Naive thymus-derived CD8-positive, alpha-beta T cell (primary cell): ENCODE data around the gene INSRR. TPM values are rescaled to one million over a fixed set of nuclear protein-coding genes. Genes with fewer than 3 reads are reported as not detected.
A peak's percentile ranks its signal among the peaks of the same experiment; 100 is the strongest.

Experiments
- ATAC-seq, 2 donors: fragments of 150-1000 bp; cut with Tn5 transposase in 1 of 2; sonication (Bioruptor Pico), chemical (Tn5 transposase) in 1 of 2; 1 replicate in 1 of 2; 2 replicates in 1 of 2; pipeline ENCODE4 v1.10.0; 2021; ENCODE audit warnings: mild to moderate bottlenecking in 2 of 2, moderate library complexity in 2 of 2
- POLR2A ChIA-PET: fragments of 350-600 bp; sonication (Branson Sonifier 250); formaldehyde crosslinking; loops from one replicate; lab custom pipeline; 2021; ENCODE audit warnings: antibody characterized with exemption; lab: Charles Lee
- DNase-seq, 10 donors: peaks; one replicate each; pipeline versions ENCODE4 v3.0.0 to v3.0.0-alpha.2; 2020 to 2022
- H3K27ac Mint-ChIP-seq, 10 donors: one replicate each; pipeline ENCODE4 v1.8.0; 2020 to 2022; ENCODE audit warnings: mild to moderate bottlenecking in 10 of 10, mixed read lengths in 10 of 10, moderate library complexity in 4 of 10, inconsistent platforms in 1 of 10
- H3K27me3 Mint-ChIP-seq, 5 donors: one replicate each; pipeline ENCODE4 v1.8.0; 2021 to 2022; ENCODE audit warnings: mixed read lengths in 5 of 5
- H3K36me3 Mint-ChIP-seq, 3 donors: one replicate each; pipeline ENCODE4 v1.8.0; 2020 to 2022; ENCODE audit warnings: mixed read lengths in 3 of 3, mild to moderate bottlenecking in 2 of 3, inconsistent platforms in 1 of 3
- H3K4me1 Mint-ChIP-seq, 4 donors: one replicate each; pipeline ENCODE4 v1.8.0; 2021 to 2022; ENCODE audit warnings: mixed read lengths in 4 of 4
- H3K4me3 Mint-ChIP-seq, 10 donors: one replicate each; pipeline ENCODE4 v1.8.0; 2020 to 2022; ENCODE audit warnings: mild to moderate bottlenecking in 10 of 10, mixed read lengths in 10 of 10, moderate library complexity in 6 of 10, inconsistent platforms in 1 of 10
- H3K9me3 Mint-ChIP-seq, 9 donors: one replicate each; pipeline ENCODE4 v1.8.0; 2020 to 2022; ENCODE audit warnings: mixed read lengths in 9 of 9, mild to moderate bottlenecking in 3 of 9, inconsistent platforms in 1 of 9, moderate library complexity in 1 of 9
- polyA plus RNA-seq, 3 donors: library from polyadenylated mRNA; unstranded; fragments of 300-500 nt; fragmentation: Illumina TruSeq; gene quantifications; one replicate each; pipeline ENCODE4 v1.2.3, GENCODE V29; 2021
- total RNA-seq, 8 experiments: library from RNA in 2 of 8; stranded (reverse) in 2 of 8; gene quantifications; one replicate each; pipeline ENCODE4 v1.2.3 and lab custom pipeline; 2021 to 2026

Gene INSRR
- total and polyA plus RNA-seq, 5 experiments from 2014 or later: not detected

DNA sequence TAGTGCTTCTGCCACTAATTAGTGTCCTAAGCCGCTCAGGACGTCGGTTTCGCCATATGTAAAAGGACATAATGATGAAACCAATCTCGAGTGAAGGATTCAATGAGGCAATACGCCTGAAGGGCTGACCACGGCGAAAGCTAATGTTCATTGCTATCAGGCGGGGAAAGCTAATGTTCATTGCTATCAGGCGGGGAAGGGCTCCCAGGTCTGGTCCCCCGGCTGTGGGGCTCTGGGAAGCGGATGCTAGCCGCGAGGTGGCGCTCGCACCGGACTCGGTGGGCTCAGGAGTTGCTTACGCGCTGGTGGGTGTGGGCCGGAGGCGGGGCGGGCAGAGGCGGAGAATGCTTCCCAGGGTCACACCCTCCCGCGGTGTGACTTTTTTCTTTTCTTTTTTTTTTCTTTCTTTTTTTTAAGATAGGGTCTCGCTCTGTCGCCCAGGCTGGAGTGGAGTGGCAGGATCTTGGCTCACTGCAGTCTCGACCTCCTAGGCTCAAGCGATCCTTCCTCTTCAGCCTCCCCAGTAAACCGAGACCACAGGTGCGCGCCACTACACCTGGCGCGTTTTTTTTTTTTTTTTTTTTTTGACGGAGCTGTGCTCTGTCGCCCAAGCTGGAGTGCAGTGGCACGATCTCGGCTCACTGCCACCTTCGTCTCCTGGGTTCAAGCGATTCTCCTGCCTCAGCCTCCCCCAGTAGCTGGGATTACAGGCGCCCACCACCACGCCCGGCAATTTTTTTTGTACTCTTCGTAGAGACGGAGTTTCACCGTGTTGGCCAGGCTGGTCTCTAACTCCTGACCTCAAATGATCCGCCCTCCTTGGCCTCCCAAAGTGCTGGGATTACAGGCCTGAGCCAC is 33.5 kb upstream of the INSRR start:
- peak; percentile 97 for ATAC-seq
- POLR2A ChIA-PET: interaction anchor here (0.6 to 0.7 kb wide), 2 partner anchors 136 to 151 kb away, joined by 4 to 5 read pairs; partner anchors contain the start of gene MRPL24
- H3K9me3 Mint-ChIP-seq: no peaks in the 10 kb centered on the region
- H3K27ac Mint-ChIP-seq: peak overlapping the region in 2 of 10 donors; percentile 9 to 37
- H3K36me3 Mint-ChIP-seq: no peaks in the 10 kb centered on the region
- DNase-seq: peak; percentile 70 to 90 (median 82)
- peaks cover 0 to 19% (median 11%) of the 10 kb centered on the region in 4 donors for H3K4me1 Mint-ChIP-seq
- peaks cover 23 to 67% (median 41%) of the 10 kb centered on the region in 5 donors for H3K27me3 Mint-ChIP-seq
- H3K4me3 Mint-ChIP-seq: peak overlapping the region; percentile 63 to 83 (median 72)

DNA sequence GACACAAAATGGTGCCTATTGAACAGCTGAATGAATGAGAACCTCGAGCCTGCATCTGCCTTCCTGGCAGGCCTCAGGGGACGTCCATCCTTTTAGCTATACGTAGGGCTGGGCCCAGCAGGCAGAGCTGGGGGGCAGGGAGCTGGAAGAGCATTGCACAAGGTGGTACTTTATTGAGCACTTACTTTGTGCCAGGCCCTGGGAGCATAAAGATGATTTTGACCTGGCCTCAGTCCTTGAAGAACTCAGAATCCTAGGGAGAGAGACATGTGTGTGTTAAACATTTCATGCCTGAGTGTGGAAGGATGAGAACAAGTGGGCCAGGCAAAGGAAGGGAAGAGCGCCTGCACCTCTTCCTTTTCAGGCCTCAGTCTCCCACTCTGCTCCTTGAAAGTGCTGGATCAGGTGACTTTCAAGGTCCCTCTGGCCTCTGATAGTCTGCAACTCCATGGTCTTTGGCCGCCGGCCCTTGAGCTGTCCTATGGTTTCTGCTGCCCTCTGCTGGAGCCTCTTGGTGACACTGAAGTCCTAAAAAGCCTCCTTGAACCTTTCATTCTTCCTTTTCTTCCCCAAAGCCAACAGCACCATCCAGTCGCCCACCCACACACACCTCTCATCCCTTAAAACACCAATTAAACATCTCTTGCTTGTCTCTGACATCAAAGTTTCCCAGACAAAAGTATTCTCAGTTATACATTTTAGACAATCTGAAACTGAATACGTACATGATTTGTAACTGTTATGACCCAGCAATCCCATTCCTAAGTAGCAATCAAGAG is 31.1 kb upstream of the INSRR start:
- ATAC-seq: no peak
- Mint-ChIP-seq H3K27me3 (peaks cover 22 to 64% (median 39%) of the 10 kb centered on the region in 5 donors), H3K9me3 (no peaks in the 10 kb centered on the region)

DNA sequence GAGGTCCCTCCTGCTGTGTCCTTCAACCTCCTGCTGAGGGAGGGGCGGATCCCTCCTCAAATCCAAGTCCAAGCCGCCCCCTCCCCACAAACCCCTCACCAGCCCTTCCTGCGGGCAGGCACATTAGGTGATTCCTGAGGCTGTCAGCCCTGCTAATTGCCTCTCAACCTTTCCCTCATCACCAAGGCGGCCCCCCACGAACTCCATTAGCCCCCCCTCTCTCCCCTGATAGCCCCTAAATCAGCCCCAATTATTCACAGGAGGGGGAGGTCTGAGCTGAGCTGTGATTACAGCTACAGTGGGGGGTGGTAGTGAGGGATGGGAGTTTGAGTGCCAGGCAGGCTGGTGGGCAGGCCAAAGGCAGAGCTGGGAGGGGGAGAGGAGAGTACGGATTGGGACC is 28.8 kb upstream of the INSRR start:
- POLR2A ChIA-PET: interaction anchor here (0.5 kb wide), 1 partner anchor 80 kb away, joined by 4 read pairs; no protein-coding TSS in a partner anchor
- Mint-ChIP-seq H3K4me1 (peaks cover 3 to 8% (median 6%) of the 10 kb centered on the region in 4 donors), H3K9me3 (no peaks in the 10 kb centered on the region), H3K4me3 (no peak overlapping the region), H3K36me3 (no peaks in the 10 kb centered on the region), H3K27me3 (peaks cover 22 to 80% (median 45%) of the 10 kb centered on the region in 5 donors), H3K27ac (no peak overlapping the region)
- DNase-seq (no peak), ATAC-seq (no peak)

More for the DNA sequence above, 31.1 kb upstream of the INSRR start:
- Mint-ChIP-seq H3K4me1 (peaks cover 0 to 19% (median 10%) of the 10 kb centered on the region in 4 donors), H3K36me3 (no peaks in the 10 kb centered on the region), H3K27ac (peak overlapping the region in 2 of 10 donors; percentile 10 to 79), H3K4me3 (no peak overlapping the region)
- peak in 7 of 10 donors; percentile 12 to 54 (median 37) for DNase-seq
- POLR2A ChIA-PET: no interaction called here

DNA sequence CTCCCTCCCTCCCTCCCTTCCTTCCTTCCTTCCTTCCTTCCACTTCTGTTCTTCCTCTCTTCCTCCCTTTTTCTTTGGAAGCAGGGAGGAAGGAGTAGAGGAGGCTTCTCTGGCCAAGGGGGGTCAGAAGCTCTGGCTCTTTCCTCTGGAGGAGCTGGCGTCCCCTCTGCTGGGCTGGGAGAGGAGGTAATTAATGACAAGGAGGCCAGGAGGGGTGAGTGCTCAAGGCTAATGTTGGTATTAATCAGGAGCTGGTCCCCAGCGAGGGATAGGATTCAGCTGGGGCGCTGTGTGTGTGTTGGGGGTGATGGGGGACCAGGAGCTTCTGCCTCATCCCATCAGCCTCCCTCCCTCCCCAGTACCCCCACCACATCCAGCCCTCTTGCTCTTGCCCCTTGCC is 28.4 kb upstream of the INSRR start:
- DNase-seq (no peak), ATAC-seq (no peak)
- Mint-ChIP-seq H3K27me3 (peaks cover 22 to 84% (median 45%) of the 10 kb centered on the region in 5 donors), H3K4me1 (peaks cover 3 to 6% (median 5%) of the 10 kb centered on the region in 4 donors), H3K36me3 (no peaks in the 10 kb centered on the region), H3K27ac (no peak overlapping the region), H3K9me3 (no peaks in the 10 kb centered on the region), H3K4me3 (no peak overlapping the region)
- POLR2A ChIA-PET: interaction anchor here (0.5 kb wide), 1 partner anchor 80 kb away, joined by 4 read pairs; no protein-coding TSS in a partner anchor

DNA sequence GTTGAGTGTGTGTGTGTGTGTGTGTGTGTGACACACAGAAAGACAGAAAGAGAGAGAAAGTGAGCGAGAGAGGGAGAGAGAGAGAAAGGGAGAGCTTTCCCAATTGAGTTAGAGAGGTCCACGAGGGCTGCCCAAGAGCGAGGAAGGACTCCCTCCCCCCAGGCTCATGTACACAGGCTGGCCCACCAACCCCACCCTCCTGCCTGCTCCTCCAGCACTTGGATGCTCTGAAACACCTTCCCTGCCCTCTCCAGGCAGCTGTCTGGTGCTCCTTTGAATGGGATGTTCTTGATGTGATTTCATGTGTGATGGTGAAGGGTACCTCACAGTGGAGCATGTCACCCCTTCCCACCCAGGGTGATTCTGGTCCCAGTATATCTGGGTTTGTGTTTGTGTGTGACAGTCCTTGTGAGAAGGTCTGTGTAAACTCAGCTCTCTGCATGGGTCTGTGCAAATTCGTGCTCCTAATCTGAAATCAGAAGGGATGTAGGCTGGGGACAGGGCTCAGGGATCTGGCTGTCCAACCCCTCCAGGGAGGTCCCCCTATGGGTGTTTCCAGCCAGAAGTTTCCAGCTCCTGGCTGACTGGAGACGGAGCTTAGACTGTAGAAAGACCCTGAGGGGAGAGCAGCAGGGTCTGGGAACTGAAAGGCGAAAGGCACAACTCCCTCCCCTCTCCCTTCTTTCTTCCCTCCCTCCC is 27.8 kb upstream of the INSRR start:
- Mint-ChIP-seq H3K4me3 (no peak overlapping the region), H3K9me3 (no peaks in the 10 kb centered on the region), H3K27ac (peak overlapping the region in 3 of 10 donors; percentile 27 to 63 (median 39)), H3K4me1 (peaks cover 0 to 6% (median 3%) of the 10 kb centered on the region in 4 donors), H3K27me3 (peaks cover 21 to 87% (median 49%) of the 10 kb centered on the region in 5 donors), H3K36me3 (no peaks in the 10 kb centered on the region)
- POLR2A ChIA-PET: no interaction called here
- ATAC-seq (no peak), DNase-seq (no peak)

DNA sequence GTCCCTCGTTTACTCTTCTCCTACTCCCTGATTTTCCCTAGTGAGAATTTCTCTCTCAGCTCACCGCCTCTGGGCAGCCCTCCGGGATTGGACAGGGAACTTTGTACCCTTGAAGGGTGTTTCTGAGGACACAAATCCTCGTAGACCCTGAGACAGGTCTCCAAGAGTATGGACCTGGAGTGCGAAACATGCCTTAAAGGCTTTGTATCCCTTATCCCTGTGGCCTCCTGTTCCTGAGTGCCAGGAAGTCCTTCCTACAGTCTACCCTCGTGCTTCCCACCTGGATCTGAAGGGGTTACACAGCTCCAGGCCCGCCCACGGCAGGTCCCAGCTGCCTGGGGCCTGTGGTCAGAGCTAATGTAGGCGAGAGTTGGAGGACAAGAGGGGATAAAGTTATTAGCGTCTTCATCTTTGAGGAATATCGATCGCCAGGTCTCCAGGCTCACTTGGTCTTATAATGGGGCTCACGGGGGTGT is 27.0 kb upstream of the INSRR start:
- H3K27me3 Mint-ChIP-seq: peaks cover 17 to 87% (median 46%) of the 10 kb centered on the region in 5 donors
- no peak for ATAC-seq
- peaks cover 0 to 6% (median 3%) of the 10 kb centered on the region in 4 donors for H3K4me1 Mint-ChIP-seq
- H3K36me3 Mint-ChIP-seq: no peaks in the 10 kb centered on the region
- H3K4me3 Mint-ChIP-seq: no peak overlapping the region
- no peak for DNase-seq
- H3K27ac Mint-ChIP-seq: peak overlapping the region in 2 of 10 donors; percentile 39 to 63
- POLR2A ChIA-PET: no interaction called here
- H3K9me3 Mint-ChIP-seq: no peaks in the 10 kb centered on the region

DNA sequence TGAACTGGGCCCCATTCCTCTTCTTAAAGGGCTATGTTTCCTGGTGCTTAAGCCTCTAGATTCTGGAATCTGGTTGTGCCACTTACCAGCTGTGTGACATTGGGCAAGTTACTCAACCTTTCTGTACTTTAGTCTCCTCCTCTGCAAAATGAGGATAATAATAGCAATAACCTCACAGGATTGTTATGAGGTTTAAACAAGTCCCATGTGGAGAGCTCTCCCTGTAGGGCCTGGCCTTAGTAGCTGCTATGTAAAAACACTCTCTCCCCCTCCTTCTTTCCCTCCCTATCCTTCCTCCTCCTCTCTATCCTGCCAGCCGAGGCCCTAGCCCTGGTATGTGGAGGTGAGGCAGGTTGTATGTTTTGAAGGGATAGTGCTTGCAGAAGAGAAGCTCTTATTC is 26.4 kb upstream of the INSRR start:
- Mint-ChIP-seq H3K4me1 (peaks cover 0 to 4% (median 3%) of the 10 kb centered on the region in 4 donors), H3K9me3 (no peaks in the 10 kb centered on the region), H3K27me3 (peaks cover 13 to 87% (median 44%) of the 10 kb centered on the region in 5 donors), H3K4me3 (no peak overlapping the region), H3K36me3 (no peaks in the 10 kb centered on the region), H3K27ac (peak overlapping the region in 1 of 10 donors; percentile 85)
- POLR2A ChIA-PET: no interaction called here
- DNase-seq (no peak), ATAC-seq (no peak)

DNA sequence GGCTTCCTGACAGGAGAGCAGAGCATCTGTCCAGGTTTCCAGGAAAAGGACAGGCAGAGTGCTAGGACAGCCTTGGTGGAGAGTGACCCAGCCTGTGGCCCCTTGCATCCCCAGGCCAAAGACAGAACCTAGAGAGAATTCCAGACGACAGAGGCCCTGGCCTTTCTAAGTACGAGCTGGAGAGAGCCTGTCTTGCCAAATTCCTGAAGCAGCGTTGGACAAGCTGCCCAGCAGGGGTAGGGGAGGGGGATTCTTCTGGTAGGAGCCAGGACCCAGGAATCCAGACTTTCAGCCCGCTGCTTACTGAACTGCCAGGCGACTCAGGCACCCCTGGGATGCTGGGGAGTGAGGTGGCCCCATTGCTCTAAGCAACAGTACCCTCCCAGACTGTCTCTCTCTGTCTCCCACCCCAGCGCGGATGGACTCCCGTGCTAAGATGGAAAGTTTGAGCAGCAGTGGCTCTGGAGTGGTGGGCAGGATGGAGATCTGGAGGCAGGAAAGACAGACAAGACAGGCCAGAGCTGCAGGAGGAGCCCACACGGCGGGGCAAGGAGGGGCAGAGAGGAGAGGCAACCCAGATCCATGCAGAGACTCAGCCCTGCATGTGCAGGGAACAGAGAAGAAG is 25.8 kb upstream of the INSRR start:
- peaks cover 12 to 83% (median 42%) of the 10 kb centered on the region in 5 donors for H3K27me3 Mint-ChIP-seq
- DNase-seq (no peak), ATAC-seq (no peak)
- H3K27ac Mint-ChIP-seq: no peak overlapping the region
- no peaks in the 10 kb centered on the region for H3K9me3 Mint-ChIP-seq
- POLR2A ChIA-PET: interaction anchor here (1.0 kb wide), 1 partner anchor 32 kb away, joined by 4 read pairs; no protein-coding TSS in a partner anchor
- H3K4me3 Mint-ChIP-seq: no peak overlapping the region
- no peaks in the 10 kb centered on the region for H3K36me3 Mint-ChIP-seq
- peaks cover 0 to 3% (median 0%) of the 10 kb centered on the region in 4 donors for H3K4me1 Mint-ChIP-seq

DNA sequence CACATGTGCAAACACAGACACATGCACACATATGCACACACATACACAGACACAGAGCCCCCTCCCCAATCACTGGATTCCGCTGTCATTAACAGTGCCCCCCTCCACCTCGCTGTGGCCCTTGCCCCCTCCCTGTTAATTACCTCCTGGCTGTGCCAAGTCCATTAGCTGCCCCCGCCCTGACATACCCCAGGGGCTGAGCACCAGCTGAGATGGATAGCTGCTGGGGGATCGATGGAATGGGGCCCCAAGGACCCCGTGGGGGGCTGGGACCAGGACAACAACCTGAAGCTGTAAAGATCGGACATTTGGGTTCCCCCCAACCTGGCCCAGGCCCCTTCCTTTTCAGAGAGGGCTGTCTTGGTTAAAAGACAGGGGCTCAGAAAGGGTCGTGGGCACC is 25.0 kb upstream of the INSRR start:
- no peaks in the 10 kb centered on the region for H3K36me3 Mint-ChIP-seq
- no peak for DNase-seq
- H3K4me1 Mint-ChIP-seq: peaks cover 0 to 3% (median 0%) of the 10 kb centered on the region in 4 donors
- H3K9me3 Mint-ChIP-seq: no peaks in the 10 kb centered on the region
- H3K27me3 Mint-ChIP-seq: peaks cover 8 to 75% (median 37%) of the 10 kb centered on the region in 5 donors
- no peak for ATAC-seq
- POLR2A ChIA-PET: interaction anchor here (0.5 to 1.0 kb wide), 2 partner anchors 31 to 257 kb away, joined by 4 to 5 read pairs; no protein-coding TSS in a partner anchor
- no peak overlapping the region for H3K4me3 Mint-ChIP-seq
- H3K27ac Mint-ChIP-seq: no peak overlapping the region

DNA sequence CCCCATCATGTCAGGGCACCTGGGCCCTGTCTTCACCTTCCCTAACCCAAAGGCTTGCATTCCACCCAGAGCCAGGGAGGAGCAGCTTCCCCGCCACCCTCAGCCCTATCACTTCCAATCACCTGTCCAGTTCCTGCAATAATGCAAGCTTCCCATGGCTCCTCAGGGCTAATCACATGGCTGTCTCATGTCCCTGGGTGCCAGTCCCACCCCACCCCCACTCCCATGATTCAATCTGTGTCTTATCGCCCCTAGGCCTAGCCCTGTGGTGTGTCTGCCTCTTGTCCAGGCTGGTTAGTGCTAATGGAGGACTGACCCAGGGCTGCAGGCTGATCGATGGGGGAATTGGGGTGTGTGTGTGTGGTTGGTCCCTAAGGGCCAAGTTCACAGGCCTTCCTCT is 23.6 kb upstream of the INSRR start:
- Mint-ChIP-seq H3K9me3 (no peaks in the 10 kb centered on the region), H3K4me3 (no peak overlapping the region), H3K27me3 (peaks cover 10 to 79% (median 36%) of the 10 kb centered on the region in 5 donors), H3K4me1 (peaks cover 0 to 3% (median 0%) of the 10 kb centered on the region in 4 donors), H3K36me3 (no peaks in the 10 kb centered on the region), H3K27ac (no peak overlapping the region)
- DNase-seq (no peak), ATAC-seq (no peak)
- POLR2A ChIA-PET: no interaction called here

DNA sequence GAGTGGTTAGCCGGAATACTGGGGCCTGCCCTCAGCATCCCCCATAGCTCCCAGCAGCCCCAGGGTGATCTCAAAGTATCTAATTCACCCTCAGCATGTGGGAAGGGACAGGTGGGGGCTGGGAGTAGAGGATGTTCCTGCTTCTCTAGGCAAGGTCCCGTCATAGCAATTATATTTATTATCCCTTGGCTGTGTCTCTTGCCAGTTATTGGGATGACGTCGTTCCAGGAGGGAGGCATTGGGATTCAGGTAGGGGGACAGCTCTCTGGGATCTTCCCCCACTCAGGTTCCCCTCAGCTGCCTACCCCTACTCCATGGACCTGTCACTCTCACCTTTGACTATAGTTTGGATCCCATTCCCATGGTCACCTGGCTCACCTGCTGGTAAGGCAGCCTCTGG is 22.7 kb upstream of the INSRR start:
- POLR2A ChIA-PET: no interaction called here
- Mint-ChIP-seq H3K27ac (no peak overlapping the region), H3K27me3 (peaks cover 10 to 72% (median 35%) of the 10 kb centered on the region in 5 donors), H3K9me3 (no peaks in the 10 kb centered on the region), H3K4me1 (peaks cover 0 to 3% (median 0%) of the 10 kb centered on the region in 4 donors), H3K4me3 (no peak overlapping the region), H3K36me3 (no peaks in the 10 kb centered on the region)
- no peak for DNase-seq
- no peak for ATAC-seq
